ENCODE data around the gene BAIAP3.

- TF ChIP-seq YY1 (IDR thresholded peaks at IDR 0.05; ENCODE audit: insufficient read depth, insufficient read length) = no peak
- no peak for TF ChIP-seq SUZ12 (IDR thresholded peaks at IDR 0.05; ENCODE audit: extremely low read depth, insufficient read depth, insufficient read length)
Observed at GRCh38 chr16:1290860-1291575, 42.4 kb upstream of the BAIAP3 start.
